Measurements from ENCODE around the gene TLR4.
A peak's percentile ranks its signal among the peaks of the same experiment; 100 is the strongest.

TLR4 gene

DNA sequence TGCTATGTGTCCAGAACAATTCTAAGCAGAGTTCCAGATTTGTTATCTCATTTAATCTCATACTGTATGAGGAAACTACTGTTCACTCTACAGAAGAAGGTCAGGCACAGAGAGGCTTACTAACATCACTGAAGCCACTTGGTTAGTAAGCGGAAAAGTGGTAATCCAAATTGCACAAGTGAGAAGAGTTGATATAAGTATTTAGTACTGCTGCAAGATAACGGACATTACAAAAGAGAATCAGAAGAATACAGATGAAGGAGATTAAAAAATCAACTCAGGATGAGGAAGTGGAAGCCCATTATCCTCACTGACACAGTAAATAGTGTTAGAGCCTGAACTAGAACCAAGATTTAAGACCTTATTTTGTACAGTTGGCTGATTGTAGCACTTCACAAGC, 22.3 kb upstream of the TLR4 start:
- Histone ChIP-seq H3K36me3 (ENCODE audit: control insufficient read depth in 2 of 2, insufficient read depth in 2 of 2, low read length in 2 of 2) (no peaks in the 10 kb centered on the region), H3K4me1 (ENCODE audit: control insufficient read depth in 2 of 2, insufficient read depth in 2 of 2, low read length in 2 of 2) (peaks cover 3 to 15% of the 10 kb centered on the region in 2 donors), H3K4me3 (ENCODE audit: low read length in 2 of 2) (no peak overlapping the region), H3K27me3 (ENCODE audit: control insufficient read depth in 2 of 2, insufficient read depth in 2 of 2, low read length in 2 of 2) (no peaks in the 10 kb centered on the region), H3K27ac (ENCODE audit: low read depth in 2 of 2, low read length in 2 of 2) (no peak overlapping the region), H3K9me3 (ENCODE audit: control insufficient read depth in 2 of 2, low read length in 2 of 2) (no peaks in the 10 kb centered on the region), H3K9ac (ENCODE audit: low read depth in 1 of 2, low read length in 2 of 2) (no peak overlapping the region)

GRCh38 chr9:117682955-117683710, 21.1 kb upstream of the TLR4 start:
- Histone ChIP-seq H3K27ac (ENCODE audit: low read depth in 2 of 2, low read length in 2 of 2) (peak overlapping the region in 1 of 2 donors; percentile 32), H3K4me1 (ENCODE audit: control insufficient read depth in 2 of 2, insufficient read depth in 2 of 2, low read length in 2 of 2) (peaks cover 6 to 17% of the 10 kb centered on the region in 2 donors), H3K36me3 (ENCODE audit: control insufficient read depth in 2 of 2, insufficient read depth in 2 of 2, low read length in 2 of 2) (no peaks in the 10 kb centered on the region), H3K27me3 (ENCODE audit: control insufficient read depth in 2 of 2, insufficient read depth in 2 of 2, low read length in 2 of 2) (no peaks in the 10 kb centered on the region), H3K9ac (ENCODE audit: low read depth in 1 of 2, low read length in 2 of 2) (no peak overlapping the region), H3K9me3 (ENCODE audit: control insufficient read depth in 2 of 2, low read length in 2 of 2) (no peaks in the 10 kb centered on the region), H3K4me3 (ENCODE audit: low read length in 2 of 2) (no peak overlapping the region)

DNA sequence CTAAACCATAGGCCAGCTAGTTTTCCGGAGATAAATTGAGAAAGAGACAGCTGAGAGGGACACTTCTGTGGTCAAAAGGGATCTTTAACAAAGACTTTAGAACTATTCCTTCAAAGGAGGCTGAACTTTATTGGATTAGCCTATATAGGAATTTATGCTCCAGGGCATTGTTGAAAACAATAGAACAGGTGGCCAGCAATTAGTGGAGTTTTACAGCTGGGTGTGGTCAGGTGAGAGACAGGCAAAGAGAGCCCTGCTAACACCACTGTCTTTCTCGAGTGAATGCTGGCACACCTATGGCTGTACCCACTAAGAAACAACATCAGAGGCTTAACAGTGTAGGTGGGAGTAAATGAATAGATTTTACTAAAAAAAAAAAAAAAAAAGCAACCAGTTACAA, 16.7 kb upstream of the TLR4 start:
- H3K9ac ChIP-seq (ENCODE audit: low read depth in 1 of 2, low read length in 2 of 2) = no peak overlapping the region
- no peaks in the 10 kb centered on the region for H3K36me3 ChIP-seq (ENCODE audit: control insufficient read depth in 2 of 2, insufficient read depth in 2 of 2, low read length in 2 of 2)
- H3K4me3 ChIP-seq (ENCODE audit: low read length in 2 of 2) = no peak overlapping the region
- H3K9me3 ChIP-seq (ENCODE audit: control insufficient read depth in 2 of 2, low read length in 2 of 2) = no peaks in the 10 kb centered on the region
- peaks cover 3 to 10% of the 10 kb centered on the region in 2 donors for H3K4me1 ChIP-seq (ENCODE audit: control insufficient read depth in 2 of 2, insufficient read depth in 2 of 2, low read length in 2 of 2)
- no peaks in the 10 kb centered on the region for H3K27me3 ChIP-seq (ENCODE audit: control insufficient read depth in 2 of 2, insufficient read depth in 2 of 2, low read length in 2 of 2)
- H3K27ac ChIP-seq (ENCODE audit: low read depth in 2 of 2, low read length in 2 of 2) = peak overlapping the region in 1 of 2 donors; percentile 48

DNA sequence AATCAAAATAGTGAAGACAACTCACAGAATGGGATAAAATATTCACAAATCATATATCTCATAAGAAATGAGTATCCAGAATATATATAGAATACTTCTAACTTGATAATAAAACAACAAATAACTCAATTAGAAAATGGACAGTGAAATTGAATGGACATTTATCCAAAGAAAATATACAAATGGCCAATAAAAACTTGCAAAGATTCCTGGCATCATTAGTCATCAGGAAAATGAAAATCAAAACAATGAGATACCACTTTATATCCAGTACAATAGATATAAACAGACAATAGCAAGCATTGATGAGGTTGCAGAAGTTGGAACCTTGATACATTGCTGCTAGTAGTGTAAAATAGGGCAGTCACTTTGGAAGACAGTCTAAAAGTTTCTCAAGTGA, 12.8 kb upstream of the TLR4 start:
- H3K9me3 ChIP-seq (ENCODE audit: control insufficient read depth in 2 of 2, low read length in 2 of 2) = no peaks in the 10 kb centered on the region
- no peak overlapping the region for H3K9ac ChIP-seq (ENCODE audit: low read depth in 1 of 2, low read length in 2 of 2)

GRCh38 chr9:117696154-117696553, 8.0 kb upstream of the TLR4 start:
- Histone ChIP-seq H3K9me3 (ENCODE audit: control insufficient read depth in 2 of 2, low read length in 2 of 2) (no peaks in the 10 kb centered on the region), H3K27ac (ENCODE audit: low read depth in 2 of 2, low read length in 2 of 2) (no peak overlapping the region), H3K4me3 (ENCODE audit: low read length in 2 of 2) (no peak overlapping the region), H3K36me3 (ENCODE audit: control insufficient read depth in 2 of 2, insufficient read depth in 2 of 2, low read length in 2 of 2) (no peaks in the 10 kb centered on the region), H3K9ac (ENCODE audit: low read depth in 1 of 2, low read length in 2 of 2) (no peak overlapping the region), H3K4me1 (ENCODE audit: control insufficient read depth in 2 of 2, insufficient read depth in 2 of 2, low read length in 2 of 2) (no peaks in the 10 kb centered on the region), H3K27me3 (ENCODE audit: control insufficient read depth in 2 of 2, insufficient read depth in 2 of 2, low read length in 2 of 2) (no peaks in the 10 kb centered on the region)

More for the DNA sequence above, 12.8 kb upstream of the TLR4 start:
- H3K4me3 ChIP-seq (ENCODE audit: low read length in 2 of 2) = no peak overlapping the region
- peaks cover 3 to 4% of the 10 kb centered on the region in 2 donors for H3K4me1 ChIP-seq (ENCODE audit: control insufficient read depth in 2 of 2, insufficient read depth in 2 of 2, low read length in 2 of 2)
- H3K27ac ChIP-seq (ENCODE audit: low read depth in 2 of 2, low read length in 2 of 2) = no peak overlapping the region
- H3K27me3 ChIP-seq (ENCODE audit: control insufficient read depth in 2 of 2, insufficient read depth in 2 of 2, low read length in 2 of 2) = no peaks in the 10 kb centered on the region
- H3K36me3 ChIP-seq (ENCODE audit: control insufficient read depth in 2 of 2, insufficient read depth in 2 of 2, low read length in 2 of 2) = no peaks in the 10 kb centered on the region

- Histone ChIP-seq H3K36me3 (ENCODE audit: control insufficient read depth in 2 of 2, insufficient read depth in 2 of 2, low read length in 2 of 2) (no peaks in the 10 kb centered on the region), H3K9me3 (ENCODE audit: control insufficient read depth in 2 of 2, low read length in 2 of 2) (no peaks in the 10 kb centered on the region), H3K4me1 (ENCODE audit: control insufficient read depth in 2 of 2, insufficient read depth in 2 of 2, low read length in 2 of 2) (no peaks in the 10 kb centered on the region), H3K27ac (ENCODE audit: low read depth in 2 of 2, low read length in 2 of 2) (no peak overlapping the region), H3K9ac (ENCODE audit: low read depth in 1 of 2, low read length in 2 of 2) (no peak overlapping the region), H3K4me3 (ENCODE audit: low read length in 2 of 2) (no peak overlapping the region), H3K27me3 (ENCODE audit: control insufficient read depth in 2 of 2, insufficient read depth in 2 of 2, low read length in 2 of 2) (no peaks in the 10 kb centered on the region)
These were observed 7.2 kb upstream of the TLR4 start for GRCh38 chr9:117697046-117697445.

DNA sequence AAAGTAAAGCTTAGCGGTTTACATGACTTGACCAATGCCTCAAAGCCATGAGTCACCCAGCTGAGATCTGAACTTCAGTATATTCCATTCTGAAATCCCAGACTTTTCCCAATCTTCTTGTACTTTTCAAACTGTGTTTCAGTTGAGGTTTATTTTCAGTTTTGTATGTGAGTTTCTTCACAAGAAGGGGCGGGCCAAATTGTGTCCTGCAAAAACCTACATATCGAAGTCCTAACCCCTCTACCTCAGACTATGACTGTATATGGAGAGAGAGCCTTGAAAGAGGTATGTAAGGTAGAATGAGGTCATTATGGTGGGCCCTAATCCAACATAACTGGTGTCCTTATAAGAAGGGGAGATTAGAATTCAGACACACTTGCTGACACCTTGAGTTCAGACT, 666 bp upstream of the TLR4 start:
- H3K27ac ChIP-seq (ENCODE audit: low read depth in 2 of 2, low read length in 2 of 2) = peak overlapping the region; percentile 78 to 83
- peaks cover 5 to 10% of the 10 kb centered on the region in 2 donors for H3K4me1 ChIP-seq (ENCODE audit: control insufficient read depth in 2 of 2, insufficient read depth in 2 of 2, low read length in 2 of 2)
- H3K9me3 ChIP-seq (ENCODE audit: control insufficient read depth in 2 of 2, low read length in 2 of 2) = no peaks in the 10 kb centered on the region
- no peaks in the 10 kb centered on the region for H3K27me3 ChIP-seq (ENCODE audit: control insufficient read depth in 2 of 2, insufficient read depth in 2 of 2, low read length in 2 of 2)
- peak overlapping the region; percentile 57 to 74 for H3K4me3 ChIP-seq (ENCODE audit: low read length in 2 of 2)
- peak overlapping the region; percentile 68 to 73 for H3K9ac ChIP-seq (ENCODE audit: low read depth in 1 of 2, low read length in 2 of 2)
- no peaks in the 10 kb centered on the region for H3K36me3 ChIP-seq (ENCODE audit: control insufficient read depth in 2 of 2, insufficient read depth in 2 of 2, low read length in 2 of 2)

GRCh38 chr9:117704597-117704996, 394 bp downstream of the TLR4 start:
- Histone ChIP-seq H3K27ac (ENCODE audit: low read depth in 2 of 2, low read length in 2 of 2) (peak overlapping the region; percentile 78 to 83), H3K9ac (ENCODE audit: low read depth in 1 of 2, low read length in 2 of 2) (peak overlapping the region; percentile 68 to 73), H3K4me3 (ENCODE audit: low read length in 2 of 2) (peak overlapping the region; percentile 57 to 74)

DNA sequence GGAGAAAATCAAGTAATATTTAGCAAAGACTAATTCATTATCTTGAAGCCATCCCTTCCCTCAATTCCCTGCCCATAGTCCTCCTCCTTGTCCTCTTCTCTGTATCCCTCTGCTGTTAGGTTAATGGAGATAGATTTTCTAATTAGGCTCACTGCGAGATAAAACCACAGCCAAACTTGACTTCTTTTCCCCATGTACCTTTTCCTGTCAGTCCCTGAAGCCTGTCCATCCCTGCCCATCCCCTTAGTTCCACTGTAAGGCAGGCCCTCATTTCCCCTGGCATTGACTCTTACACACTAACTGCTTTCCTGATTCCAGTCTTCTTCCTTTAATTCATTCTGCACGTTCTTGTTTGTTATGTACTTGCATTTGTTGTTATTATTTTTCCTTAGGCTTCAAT, 1.2 kb downstream of the TLR4 start:
- H3K27ac ChIP-seq (ENCODE audit: low read depth in 2 of 2, low read length in 2 of 2) = peak overlapping the region; percentile 78 to 83

More at GRCh38 chr9:117704597-117704996, 394 bp downstream of the TLR4 start:
- Histone ChIP-seq H3K9me3 (ENCODE audit: control insufficient read depth in 2 of 2, low read length in 2 of 2) (no peaks in the 10 kb centered on the region), H3K4me1 (ENCODE audit: control insufficient read depth in 2 of 2, insufficient read depth in 2 of 2, low read length in 2 of 2) (peaks cover 5 to 10% of the 10 kb centered on the region in 2 donors), H3K27me3 (ENCODE audit: control insufficient read depth in 2 of 2, insufficient read depth in 2 of 2, low read length in 2 of 2) (no peaks in the 10 kb centered on the region), H3K36me3 (ENCODE audit: control insufficient read depth in 2 of 2, insufficient read depth in 2 of 2, low read length in 2 of 2) (no peaks in the 10 kb centered on the region)

GRCh38 chr9:117706421-117707116, 2.4 kb downstream of the TLR4 start:
- no peaks in the 10 kb centered on the region for H3K36me3 ChIP-seq (ENCODE audit: control insufficient read depth in 2 of 2, insufficient read depth in 2 of 2, low read length in 2 of 2)
- H3K27ac ChIP-seq (ENCODE audit: low read depth in 2 of 2, low read length in 2 of 2) = no peak overlapping the region
- H3K4me3 ChIP-seq (ENCODE audit: low read length in 2 of 2) = peak overlapping the region; percentile 49 to 57
- peaks cover 5 to 10% of the 10 kb centered on the region in 2 donors for H3K4me1 ChIP-seq (ENCODE audit: control insufficient read depth in 2 of 2, insufficient read depth in 2 of 2, low read length in 2 of 2)
- no peak overlapping the region for H3K9ac ChIP-seq (ENCODE audit: low read depth in 1 of 2, low read length in 2 of 2)
- no peaks in the 10 kb centered on the region for H3K27me3 ChIP-seq (ENCODE audit: control insufficient read depth in 2 of 2, insufficient read depth in 2 of 2, low read length in 2 of 2)
- H3K9me3 ChIP-seq (ENCODE audit: control insufficient read depth in 2 of 2, low read length in 2 of 2) = no peaks in the 10 kb centered on the region

More for the DNA sequence above, 1.2 kb downstream of the TLR4 start:
- peaks cover 5 to 10% of the 10 kb centered on the region in 2 donors for H3K4me1 ChIP-seq (ENCODE audit: control insufficient read depth in 2 of 2, insufficient read depth in 2 of 2, low read length in 2 of 2)
- H3K27me3 ChIP-seq (ENCODE audit: control insufficient read depth in 2 of 2, insufficient read depth in 2 of 2, low read length in 2 of 2) = no peaks in the 10 kb centered on the region
- no peaks in the 10 kb centered on the region for H3K36me3 ChIP-seq (ENCODE audit: control insufficient read depth in 2 of 2, insufficient read depth in 2 of 2, low read length in 2 of 2)
- peak overlapping the region; percentile 36 to 68 for H3K9ac ChIP-seq (ENCODE audit: low read depth in 1 of 2, low read length in 2 of 2)
- H3K4me3 ChIP-seq (ENCODE audit: low read length in 2 of 2) = peak overlapping the region; percentile 57 to 74
- H3K9me3 ChIP-seq (ENCODE audit: control insufficient read depth in 2 of 2, low read length in 2 of 2) = no peaks in the 10 kb centered on the region

Data from mucosa of rectum (tissue), 2 donors.